Heart left ventricle (tissue), 13 donors: ENCODE measurements around the gene LRMDA.

Experiments used
- POLR2A ChIP-seq, 2 donors: fragments of 450-650 bp; IDR thresholded peaks; one replicate each; pipeline ENCODE4 v1.6.1; 2017; ENCODE audit warnings: antibody characterized with exemption in 2 of 2, mild to moderate bottlenecking in 2 of 2, moderate library complexity in 2 of 2
- TF ChIP-seq, protein P1 (sequence below), 12 donors: fragments of 200-600 bp; sonication (generic) in 4 of 12; IDR thresholded peaks; one replicate each; pipeline versions ENCODE4 v1.5.0 to v1.8.0; 2018 to 2022; ENCODE audit warnings: antibody characterized with exemption in 12 of 12, mild to moderate bottlenecking in 5 of 12
- donor health status: ischemic (EF 13 %, LVEDD 7.1; RV severe dilation, severe dysfunction).
- donor health status: DM: no; HTN: yes; CAD: no.
- donor health status: DM: no; HTN: no; CAD: no.
- donor health status: ischemic (EF 25% LVEDD 6.9; RV normal size, moderate dysfunction).
- donor health status: ischemic (EF 25% LVEDD 5.7; RV mildly dilated, moderate dysfunction).
- donor health status: ischemic (EF 35%, LVEDD 5.7; RV mildly dilated, moderate dysfunction).
- donor health status: nonischemic (EF 11% LVEDD 7.7; RV severe dilation, severe dysfunction).
- donor health status: DM: yes; HTN: yes; CAD: no.
- donor health status: PGD.
- donor health status: ischemic (EF 29% LVEDD 5.4; RV normal size, mild dysfunction).
- donor health status: nonischemic (EF 23%, LVEDD 6.1; RV moderate dilation, normal function).

DNA sequence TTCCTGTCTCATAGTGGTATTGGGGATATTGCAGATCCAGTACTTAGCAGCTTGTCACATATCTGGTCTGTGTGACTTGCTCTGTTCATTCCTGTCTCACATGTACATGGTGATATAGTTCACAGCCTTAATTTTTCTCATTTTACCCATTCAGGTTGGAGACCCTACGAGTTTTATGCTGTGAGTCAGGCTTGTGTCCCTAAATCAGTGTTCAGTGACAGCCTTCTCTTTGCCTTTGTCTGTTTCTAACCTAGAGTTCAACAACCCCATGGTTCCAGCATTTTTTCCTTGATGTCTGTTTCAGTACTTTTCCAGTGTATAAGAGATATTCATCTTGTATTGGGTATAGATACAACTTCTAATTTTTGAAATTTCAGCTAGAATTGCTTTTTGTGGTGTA is 1016.2 kb downstream of the LRMDA start:
- TF ChIP-seq, protein P1, sequence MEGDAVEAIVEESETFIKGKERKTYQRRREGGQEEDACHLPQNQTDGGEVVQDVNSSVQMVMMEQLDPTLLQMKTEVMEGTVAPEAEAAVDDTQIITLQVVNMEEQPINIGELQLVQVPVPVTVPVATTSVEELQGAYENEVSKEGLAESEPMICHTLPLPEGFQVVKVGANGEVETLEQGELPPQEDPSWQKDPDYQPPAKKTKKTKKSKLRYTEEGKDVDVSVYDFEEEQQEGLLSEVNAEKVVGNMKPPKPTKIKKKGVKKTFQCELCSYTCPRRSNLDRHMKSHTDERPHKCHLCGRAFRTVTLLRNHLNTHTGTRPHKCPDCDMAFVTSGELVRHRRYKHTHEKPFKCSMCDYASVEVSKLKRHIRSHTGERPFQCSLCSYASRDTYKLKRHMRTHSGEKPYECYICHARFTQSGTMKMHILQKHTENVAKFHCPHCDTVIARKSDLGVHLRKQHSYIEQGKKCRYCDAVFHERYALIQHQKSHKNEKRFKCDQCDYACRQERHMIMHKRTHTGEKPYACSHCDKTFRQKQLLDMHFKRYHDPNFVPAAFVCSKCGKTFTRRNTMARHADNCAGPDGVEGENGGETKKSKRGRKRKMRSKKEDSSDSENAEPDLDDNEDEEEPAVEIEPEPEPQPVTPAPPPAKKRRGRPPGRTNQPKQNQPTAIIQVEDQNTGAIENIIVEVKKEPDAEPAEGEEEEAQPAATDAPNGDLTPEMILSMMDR (IDR thresholded peaks at IDR 0.05): no peak
- TF ChIP-seq POLR2A (IDR thresholded peaks at IDR 0.05): no peak
